ENCODE data around the gene DHX35.

DHX35 gene

DNA sequence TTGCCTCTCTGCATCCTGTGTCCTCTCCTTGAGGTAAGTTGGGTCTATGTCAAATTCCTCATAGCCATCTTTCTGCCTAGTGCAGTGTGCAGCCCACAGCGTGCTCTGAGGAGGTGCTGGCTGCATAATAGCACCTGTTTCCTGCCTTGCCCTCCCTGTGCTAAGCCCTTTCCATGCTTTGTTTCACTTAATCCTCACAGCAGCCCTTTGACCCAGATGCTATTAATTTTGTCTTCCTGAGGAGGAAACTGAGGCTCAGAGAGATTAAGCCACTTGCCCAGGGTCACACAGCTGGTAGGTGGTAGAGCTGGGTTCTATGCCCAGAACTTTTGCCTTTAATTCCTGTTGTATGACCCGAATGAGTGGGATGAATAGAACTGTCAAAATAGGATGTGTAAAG is 22.5 kb upstream of the DHX35 start:
- DNase-seq (ENCODE audit: low read depth), result no peak
- TF ChIP-seq, protein P1, sequence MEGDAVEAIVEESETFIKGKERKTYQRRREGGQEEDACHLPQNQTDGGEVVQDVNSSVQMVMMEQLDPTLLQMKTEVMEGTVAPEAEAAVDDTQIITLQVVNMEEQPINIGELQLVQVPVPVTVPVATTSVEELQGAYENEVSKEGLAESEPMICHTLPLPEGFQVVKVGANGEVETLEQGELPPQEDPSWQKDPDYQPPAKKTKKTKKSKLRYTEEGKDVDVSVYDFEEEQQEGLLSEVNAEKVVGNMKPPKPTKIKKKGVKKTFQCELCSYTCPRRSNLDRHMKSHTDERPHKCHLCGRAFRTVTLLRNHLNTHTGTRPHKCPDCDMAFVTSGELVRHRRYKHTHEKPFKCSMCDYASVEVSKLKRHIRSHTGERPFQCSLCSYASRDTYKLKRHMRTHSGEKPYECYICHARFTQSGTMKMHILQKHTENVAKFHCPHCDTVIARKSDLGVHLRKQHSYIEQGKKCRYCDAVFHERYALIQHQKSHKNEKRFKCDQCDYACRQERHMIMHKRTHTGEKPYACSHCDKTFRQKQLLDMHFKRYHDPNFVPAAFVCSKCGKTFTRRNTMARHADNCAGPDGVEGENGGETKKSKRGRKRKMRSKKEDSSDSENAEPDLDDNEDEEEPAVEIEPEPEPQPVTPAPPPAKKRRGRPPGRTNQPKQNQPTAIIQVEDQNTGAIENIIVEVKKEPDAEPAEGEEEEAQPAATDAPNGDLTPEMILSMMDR (IDR thresholded peaks at IDR 0.05; ENCODE audit: control insufficient read depth, extremely low read depth, insufficient read depth), result no peak
- H3K4me3 ChIP-seq (ENCODE audit: low read depth, low read length), result no peak overlapping the region

DNA sequence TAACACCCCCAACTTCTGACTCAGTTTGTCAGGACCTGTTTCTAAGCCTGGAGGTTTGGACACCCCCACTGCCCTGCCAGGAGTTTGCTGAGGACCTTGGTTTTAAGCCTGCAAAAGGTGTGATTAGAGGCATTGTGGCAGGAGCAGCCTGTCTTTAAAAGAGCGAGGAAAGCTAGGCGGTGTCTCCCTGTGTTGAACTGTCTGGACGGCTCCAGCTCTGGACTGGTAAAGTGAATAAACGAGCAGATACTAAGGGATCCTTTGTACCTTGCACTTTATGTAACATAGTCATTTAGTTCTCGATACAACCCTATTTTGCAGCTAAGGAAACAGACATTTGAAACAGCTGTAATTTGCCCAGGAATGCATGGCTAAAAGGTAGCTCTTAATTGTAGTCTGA is 21.5 kb upstream of the DHX35 start:
- DNase-seq (ENCODE audit: low read depth), result no peak
- TF ChIP-seq, protein P1 (IDR thresholded peaks at IDR 0.05; ENCODE audit: control insufficient read depth, extremely low read depth, insufficient read depth), result no peak

DNA sequence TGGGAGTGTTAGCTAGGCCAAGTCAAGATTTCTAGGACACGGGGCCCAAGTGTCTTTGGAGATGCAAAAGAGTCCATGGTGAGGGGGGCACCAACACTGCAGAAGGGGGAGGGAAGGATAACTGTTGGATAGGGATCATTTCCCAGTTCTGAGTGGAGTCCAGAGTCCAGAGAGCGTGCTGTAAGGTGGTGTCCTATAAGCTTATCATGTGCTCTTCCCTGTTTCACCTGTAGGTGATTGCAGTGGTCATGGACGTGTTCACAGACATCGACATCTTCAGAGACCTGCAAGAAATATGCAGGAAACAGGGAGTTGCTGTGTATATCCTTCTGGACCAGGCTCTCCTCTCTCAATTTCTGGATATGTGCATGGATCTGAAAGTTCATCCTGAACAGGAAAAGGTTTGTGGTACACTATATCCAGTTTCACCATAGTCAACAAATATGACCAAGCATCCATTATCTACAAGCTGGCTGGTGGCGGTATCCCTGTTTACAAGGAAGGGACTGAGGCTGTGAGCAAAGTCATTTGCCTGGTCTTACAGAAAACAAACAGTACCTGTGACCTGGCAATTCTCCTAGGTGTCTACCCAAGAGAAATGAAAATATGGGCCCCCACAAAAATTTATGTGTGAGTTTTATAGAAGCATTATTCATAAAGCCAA is 20.3 kb upstream of the DHX35 start:
- no peak overlapping the region for H3K4me3 ChIP-seq (ENCODE audit: low read depth, low read length)
- no peak for DNase-seq (ENCODE audit: low read depth)
- TF ChIP-seq, protein P1 (IDR thresholded peaks at IDR 0.05; ENCODE audit: control insufficient read depth, extremely low read depth, insufficient read depth), result no peak

More for the DNA sequence above, 21.5 kb upstream of the DHX35 start:
- H3K4me3 ChIP-seq (ENCODE audit: low read depth, low read length), result no peak overlapping the region

DNA sequence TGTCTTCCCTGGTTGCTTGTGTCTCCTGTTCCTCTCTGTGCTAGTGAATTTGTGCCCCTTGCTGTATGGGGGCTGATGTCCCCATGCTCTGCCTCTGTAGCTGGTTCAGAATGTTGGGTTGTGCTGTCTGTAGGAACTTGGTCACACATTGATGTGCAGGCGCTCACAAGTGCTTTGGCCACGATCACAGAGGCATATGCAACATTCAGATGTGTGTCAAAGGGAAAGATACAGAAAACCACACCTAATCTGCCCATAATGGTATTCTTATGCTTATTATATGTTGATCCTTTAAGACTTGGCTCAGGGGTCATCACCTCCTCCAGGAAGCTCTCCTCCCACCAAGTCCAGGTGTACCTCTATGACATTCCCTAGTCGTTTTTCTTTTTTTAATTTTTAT is 17.1 kb upstream of the DHX35 start:
- TF ChIP-seq, protein P1 (IDR thresholded peaks at IDR 0.05; ENCODE audit: control insufficient read depth, extremely low read depth, insufficient read depth), result no peak
- no peak for DNase-seq (ENCODE audit: low read depth)
- no peak overlapping the region for H3K4me3 ChIP-seq (ENCODE audit: low read depth, low read length)

DNA sequence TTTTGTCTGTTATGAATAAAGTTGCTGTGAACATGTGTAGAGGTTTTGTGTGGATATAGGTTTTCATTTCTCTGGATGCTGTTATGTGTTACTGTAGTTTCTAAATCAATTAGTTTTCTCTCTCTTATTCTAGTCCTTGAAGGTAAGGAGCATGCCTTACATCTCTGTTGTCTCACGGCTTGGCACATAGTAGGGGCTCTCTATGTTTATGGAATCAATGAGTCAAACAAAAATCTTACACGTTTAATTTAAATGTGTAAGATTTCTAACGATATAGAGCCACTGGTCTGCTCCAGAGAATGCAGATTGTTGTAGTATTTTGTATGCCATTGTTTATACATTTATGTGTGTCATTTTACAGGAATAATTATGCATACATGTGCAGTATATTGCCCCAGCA is 15.3 kb upstream of the DHX35 start:
- TF ChIP-seq, protein P1 (IDR thresholded peaks at IDR 0.05; ENCODE audit: control insufficient read depth, extremely low read depth, insufficient read depth), result no peak
- no peak for DNase-seq (ENCODE audit: low read depth)
- H3K4me3 ChIP-seq (ENCODE audit: low read depth, low read length), result no peak overlapping the region

DNA sequence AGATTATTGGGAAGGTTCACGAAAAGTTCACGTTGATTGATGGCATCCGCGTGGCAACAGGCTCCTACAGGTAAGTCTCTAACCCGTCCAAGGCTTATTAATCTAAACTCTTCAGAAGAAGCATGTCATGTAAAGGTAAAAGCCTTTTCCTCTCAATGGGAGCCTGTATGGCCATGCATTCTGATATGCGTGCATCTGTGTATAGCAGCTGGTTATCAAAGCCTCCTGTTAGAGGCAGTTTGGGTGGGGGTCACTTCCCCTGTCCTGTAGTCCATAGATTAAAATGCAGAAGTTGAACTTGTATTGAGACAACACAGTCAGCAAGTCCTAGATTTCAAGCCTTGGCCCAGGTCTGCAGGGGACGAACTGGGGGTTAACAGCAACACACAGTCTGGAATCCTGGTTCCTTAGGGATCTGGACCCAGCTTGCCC is 14.2 kb upstream of the DHX35 start:
- TF ChIP-seq, protein P1 (IDR thresholded peaks at IDR 0.05; ENCODE audit: control insufficient read depth, extremely low read depth, insufficient read depth), result no peak
- DNase-seq (ENCODE audit: low read depth), result no peak

DNA sequence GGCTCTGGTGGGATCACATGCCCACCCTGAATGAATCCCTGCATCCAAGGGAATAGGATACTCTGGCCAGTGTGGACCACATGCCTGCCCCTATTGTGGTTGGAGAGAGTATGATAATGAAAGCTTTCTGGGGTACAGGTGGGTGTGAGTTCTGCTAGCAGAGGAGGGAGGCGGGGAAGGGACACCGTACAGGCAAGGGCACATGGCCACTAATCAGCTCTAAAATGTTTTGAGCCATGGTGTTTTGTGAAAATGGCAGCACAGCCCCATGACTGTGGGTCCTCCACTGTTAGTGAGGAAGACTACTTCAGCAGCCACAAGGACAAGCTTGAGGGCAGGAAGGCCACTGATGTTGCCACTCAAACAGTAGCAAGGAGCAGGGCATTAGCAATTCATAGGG is 11.9 kb upstream of the DHX35 start:
- DNase-seq (ENCODE audit: low read depth), result no peak
- H3K4me3 ChIP-seq (ENCODE audit: low read depth, low read length), result no peak overlapping the region
- TF ChIP-seq, protein P1 (IDR thresholded peaks at IDR 0.05; ENCODE audit: control insufficient read depth, extremely low read depth, insufficient read depth), result no peak

More for the DNA sequence above, 14.2 kb upstream of the DHX35 start:
- no peak overlapping the region for H3K4me3 ChIP-seq (ENCODE audit: low read depth, low read length)
